ENCODE data around the gene TUBB2A.
"Not testable (repeated sequence)": the region's sequence is repeated elsewhere in the genome, so short reads cannot be mapped to it uniquely, and the experiment has no call there.

Gene TUBB2A

DNA sequence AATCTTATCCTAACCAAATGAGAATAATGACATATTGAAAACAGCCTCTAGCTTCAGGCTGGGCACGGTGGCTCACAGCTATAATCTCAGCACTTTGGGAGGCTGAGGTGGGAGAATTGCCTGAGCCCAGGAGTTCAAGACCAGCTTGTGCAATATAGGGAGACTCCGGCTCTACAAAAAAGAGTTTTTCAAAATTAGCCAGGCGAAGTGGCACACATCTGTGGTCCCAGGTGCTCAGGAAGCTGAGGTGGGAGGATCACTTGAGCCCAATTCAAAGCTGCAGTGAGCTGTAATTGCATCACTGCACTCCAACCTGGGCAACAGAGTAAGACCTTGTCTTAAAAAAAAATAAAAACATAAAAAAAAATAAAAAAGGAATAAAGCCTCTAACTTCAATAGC is 4.7 kb downstream of the TUBB2A start:
- no peak for DNase-seq

DNA sequence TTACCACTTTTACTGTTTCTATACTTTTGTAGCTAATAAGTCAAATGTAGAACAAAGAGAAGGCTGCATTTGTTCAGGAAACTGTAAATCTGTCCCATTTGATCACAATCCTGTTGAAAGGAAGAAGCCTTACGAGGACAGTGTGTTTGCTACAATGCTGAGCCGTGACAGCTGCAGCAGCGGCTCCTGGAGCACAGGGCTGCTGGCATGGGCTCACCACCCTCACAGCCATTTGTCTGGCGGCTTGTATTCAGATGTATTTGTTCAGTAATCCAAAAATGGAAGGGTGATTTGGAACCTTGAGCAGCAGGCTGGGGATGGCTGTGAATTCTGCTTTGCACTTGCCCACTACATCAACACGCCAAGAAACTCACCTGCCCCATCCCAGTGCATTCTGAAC is 5.7 kb downstream of the TUBB2A start:
- DNase-seq: no peak

DNA sequence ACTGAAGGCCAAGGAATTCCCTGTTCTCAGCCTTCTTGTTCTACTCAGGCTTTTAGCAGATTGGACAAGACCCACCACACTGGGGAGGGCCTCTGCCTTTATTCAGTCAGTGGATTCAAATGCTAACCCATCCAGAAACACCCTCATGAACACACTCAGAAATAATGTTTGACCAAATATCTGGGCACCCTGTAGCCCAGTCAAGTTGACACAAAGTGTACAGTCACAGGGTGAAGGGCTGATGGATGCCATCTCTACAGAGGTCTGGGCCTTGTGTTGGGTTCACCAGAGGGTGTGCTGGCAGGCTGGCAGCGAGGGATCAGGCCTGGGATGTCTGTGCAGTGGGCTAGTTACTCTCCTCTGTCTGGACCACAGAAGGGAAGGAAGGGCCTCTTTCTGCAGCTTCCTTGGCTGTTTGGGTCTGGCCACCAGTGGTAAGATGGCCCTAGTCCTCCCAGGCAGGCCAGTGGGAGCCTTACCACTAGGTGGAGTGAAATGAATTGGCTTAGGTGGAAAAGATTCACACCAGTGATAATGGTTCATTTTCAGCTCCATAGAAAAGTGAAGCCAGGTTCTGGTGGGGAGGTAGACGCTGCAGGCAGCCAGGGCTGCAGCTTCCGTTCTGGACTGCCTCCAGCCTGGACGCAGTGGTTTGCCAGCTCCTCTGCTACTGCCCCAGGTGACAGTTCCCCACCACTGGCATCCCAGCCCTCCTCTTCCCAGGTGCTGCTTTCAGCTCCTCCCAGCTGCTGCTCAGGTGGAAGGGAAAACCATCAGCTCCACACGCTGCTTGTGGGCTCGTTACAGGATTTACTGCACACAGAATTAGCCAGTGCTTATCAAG is 9.2 kb downstream of the TUBB2A start:
- no peak for DNase-seq

DNA sequence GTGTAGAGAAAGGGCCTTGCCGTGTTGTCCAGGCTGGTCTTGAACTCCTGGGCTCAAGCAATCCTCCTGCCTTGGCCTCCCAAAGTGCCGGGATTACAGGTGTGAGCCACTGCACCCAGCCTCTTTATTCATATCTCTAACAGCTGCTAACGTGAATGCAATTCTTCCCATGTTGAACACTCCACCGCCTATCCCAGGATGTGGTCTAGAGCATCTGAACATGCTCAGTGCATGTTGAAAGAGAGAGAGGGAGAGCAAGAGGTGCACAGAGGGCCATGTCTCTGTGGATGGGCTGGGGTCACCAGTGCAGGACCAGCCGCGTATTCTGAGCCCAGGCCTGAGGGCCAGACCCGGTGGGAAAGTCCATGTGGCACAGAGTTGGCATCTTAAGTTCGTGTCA is 12.8 kb downstream of the TUBB2A start:
- no peak for DNase-seq

DNA sequence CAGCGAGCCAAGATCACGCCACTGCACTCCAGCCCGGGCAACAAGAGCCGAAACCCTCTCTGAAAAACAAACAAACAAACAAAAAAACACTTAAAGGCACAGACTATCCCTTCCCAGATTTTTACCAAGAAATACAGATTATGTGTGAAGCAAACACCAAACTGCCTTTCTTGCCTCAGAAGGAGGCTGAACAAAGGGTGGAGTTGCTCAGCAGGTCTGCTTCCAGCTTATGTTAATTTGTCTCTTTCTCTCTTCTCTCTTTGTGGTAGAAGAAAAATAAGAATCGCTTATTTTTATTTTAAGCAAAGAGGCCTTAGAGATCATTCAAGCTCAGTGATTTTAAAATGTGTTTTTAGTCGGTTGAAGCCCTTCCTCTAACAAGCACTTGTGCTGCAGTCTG is 14.2 kb downstream of the TUBB2A start:
- DNase-seq: no peak

DNA sequence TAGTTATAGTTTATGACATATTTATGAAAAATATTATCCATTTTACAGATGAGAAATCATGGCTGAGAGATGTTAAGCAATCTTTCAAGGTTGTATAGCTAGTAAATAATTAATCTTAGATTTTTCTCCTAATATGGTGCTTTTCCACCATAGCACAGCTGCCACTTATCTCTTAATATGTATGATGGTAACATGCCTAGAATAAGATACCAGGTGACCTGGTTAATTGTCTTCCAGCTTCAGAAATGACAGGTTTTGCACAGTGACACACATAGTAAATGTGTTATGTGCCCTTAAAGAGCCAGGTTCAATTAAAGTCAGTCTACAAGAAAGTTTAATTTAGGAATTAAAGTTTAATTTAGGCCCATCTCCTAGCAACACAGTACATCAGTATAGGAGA is 14.8 kb downstream of the TUBB2A start:
- no peak for DNase-seq

DNA sequence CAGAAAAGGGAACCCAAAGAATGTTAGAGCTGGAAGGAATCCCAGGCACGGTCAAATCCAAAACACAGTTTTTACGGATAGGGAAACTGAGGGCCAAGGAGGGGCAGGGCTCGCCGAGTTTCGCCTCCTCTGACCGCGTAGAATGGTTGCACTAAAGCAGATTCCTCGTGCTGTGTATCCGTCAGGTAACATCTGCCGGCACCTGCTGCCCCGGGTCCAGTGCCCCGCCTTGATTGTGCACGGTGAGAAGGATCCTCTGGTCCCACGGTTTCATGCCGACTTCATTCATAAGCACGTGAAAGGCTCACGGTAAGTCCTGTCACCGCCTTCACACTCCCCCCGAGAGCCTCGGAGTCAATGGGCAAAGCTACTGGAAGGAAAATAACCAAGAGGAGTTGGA is 17.1 kb downstream of the TUBB2A start:
- DNase-seq: no peak

DNA sequence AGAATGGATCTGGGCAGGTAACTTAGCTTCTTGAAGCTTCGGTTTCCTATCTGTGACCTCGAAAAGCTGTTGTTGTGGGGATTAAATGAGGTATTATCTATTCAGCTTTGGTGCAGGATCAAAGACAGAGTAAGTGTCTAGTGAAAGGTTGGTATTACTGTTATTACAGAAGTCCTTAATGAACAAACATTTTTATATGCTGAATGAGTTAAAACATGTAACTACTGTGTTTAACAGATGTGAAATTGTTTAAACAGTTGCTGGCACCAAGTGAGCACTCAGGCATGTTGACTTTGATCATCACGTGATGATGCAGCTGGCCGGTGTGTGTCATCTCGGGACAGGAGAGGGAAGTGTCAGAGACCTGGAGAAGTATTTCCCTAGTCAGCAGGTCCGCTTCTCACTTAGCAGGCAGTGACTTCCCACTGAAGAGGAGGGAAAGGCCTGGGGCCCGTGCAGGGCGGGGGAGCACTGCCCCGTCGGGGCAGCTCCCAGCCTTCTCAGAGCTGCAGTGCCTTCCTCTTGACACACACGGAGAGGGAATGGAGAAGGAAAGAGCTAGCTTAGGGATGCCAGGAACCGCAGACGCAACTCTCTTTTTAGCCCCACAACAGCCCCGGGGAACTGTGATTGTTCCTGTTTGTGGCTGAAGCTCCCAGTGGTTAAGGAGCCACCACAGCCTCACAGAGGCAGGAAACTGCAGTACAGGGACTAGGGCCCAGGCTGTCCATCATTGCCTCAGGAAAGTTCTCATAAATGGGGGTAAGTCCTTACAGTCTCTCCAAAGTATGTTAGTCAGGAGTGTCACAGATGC is 18.0 kb downstream of the TUBB2A start:
- DNase-seq: peak in 1 of 2 donors; percentile 47

DNA sequence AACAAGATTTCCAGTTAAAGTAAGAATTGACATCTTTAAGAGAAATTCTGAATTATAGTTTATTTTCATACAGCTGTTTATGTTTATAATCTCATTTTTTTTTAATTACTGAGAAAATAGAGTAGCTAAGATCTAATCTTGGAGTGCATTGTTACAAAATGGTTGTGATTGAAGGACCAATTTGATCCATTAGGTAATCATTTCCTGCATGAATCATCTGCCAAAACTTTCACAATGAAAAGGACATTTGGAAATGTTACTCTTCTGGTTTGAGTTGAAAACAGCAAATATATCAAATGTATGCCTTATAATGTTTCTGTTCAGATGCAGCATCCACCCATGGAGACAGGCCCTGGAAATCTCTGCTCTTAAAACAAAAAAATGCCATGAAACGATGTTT is 19.0 kb downstream of the TUBB2A start:
- no peak for DNase-seq

DNA sequence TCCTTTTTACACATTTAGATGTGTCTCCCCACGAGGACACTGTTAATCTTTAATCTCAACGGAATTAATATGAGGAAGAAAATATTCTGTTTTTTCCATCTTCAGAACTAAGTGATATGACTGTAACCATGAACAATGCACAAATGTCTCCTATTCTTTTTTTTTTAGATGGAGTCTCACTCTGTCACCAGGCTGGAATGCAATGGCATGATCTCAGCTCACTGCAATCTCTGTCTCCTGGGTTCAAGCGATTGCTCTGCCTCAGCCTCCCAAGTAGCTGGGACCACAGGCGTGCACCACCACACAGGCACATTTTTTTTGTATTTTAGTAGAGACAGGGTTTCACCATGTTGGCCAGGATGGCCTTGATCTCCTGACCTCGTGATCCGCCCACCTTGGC is 19.5 kb downstream of the TUBB2A start:
- not testable (repeated sequence) for DNase-seq

DNA sequence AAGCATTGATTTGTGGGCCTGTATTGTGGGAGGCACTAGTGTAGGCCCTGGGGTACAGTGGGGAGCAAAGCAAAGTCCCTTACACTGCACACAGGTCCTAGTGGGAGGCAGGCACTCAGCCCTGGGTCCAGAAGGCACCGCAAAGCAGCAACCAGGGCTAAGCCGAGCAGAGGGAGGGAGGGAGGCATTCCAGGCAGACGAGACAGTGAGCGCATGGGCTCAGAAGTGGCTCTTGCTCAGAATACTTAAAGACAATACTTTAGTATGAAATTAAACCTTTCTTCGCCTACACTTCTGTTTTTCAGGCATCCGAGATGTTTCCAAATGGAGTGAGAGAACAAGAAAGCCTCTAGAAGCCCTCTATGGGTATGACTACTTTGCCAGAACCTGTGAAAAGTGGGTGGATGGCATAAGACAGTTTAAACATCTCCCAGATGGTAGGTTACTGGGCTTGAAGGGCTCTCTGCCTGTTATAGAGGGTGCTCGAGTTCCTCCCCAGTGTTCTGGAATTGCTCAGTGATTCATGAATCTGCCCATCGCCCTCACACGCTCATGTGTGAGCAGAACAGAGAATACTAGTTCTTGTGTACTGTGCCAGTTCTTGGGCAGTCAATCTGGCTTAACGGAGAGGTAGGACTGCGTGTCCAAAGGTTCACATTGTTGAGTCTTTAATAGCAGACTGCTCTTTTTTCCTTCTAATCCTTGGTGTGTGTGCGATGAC is 20.1 kb downstream of the TUBB2A start:
- DNase-seq: no peak

DNA sequence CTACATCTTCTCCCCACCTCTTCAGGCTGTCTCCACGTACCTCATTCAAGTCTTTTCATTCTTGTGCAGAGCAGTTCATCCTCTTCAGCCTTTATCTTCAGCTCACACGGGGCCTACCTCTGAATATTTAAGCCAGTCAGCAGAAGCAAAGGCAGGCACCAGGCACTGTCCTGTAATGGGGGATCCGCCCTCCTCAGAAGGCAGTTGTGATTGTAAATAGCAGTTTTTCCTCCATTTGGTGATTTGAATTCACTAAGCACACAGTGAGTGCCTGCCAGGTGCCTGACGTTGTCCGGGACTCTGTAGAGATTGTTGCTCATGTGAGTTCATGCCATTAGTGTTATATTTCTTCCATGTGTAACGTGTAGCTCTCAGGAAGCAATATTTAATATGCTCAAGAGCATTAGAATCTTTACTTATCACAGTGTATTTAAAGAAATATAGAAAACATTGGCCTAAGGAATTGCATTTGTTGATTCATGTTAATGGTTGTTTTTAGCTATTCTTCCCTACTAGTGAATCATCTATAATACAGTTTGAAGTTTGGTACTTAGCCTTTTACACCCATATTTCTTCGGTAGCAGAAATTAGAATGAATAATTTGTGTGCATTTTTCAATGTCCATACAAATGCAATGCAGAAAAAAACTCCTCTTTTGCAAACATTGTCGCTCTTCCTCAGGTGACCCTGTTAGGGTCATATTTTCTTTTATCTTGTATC is 20.9 kb downstream of the TUBB2A start:
- no peak for DNase-seq

DNA sequence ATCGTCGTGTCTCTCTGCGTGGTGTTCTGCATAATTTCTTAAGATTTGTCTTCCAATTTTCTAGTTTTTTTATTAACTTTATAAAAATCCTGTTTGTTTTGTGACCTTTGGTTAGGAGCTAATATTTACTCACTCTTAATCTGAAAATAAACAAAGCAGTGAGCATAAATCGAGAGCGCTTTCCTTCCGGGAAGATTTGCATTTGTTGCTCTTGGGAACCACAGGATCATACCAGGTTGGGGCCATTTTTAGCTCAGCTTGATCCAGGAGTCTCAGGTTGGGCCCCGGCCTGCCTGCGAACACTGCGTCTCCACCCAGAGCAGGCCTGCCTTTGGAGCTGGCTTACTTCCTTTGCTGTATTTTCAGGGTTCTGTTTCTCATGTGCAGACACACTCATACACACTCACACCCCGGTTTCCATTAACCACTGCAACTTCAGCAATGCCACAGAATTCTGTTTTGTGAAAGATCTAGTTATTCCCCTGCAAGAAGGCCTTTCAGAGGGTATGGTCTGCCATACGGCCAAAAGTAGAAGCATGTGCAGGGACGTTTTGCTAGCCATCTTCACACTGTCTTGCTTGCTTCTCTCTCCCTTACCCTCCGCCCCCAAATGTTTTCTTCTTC is 21.6 kb downstream of the TUBB2A start:
- no peak for DNase-seq

DNA sequence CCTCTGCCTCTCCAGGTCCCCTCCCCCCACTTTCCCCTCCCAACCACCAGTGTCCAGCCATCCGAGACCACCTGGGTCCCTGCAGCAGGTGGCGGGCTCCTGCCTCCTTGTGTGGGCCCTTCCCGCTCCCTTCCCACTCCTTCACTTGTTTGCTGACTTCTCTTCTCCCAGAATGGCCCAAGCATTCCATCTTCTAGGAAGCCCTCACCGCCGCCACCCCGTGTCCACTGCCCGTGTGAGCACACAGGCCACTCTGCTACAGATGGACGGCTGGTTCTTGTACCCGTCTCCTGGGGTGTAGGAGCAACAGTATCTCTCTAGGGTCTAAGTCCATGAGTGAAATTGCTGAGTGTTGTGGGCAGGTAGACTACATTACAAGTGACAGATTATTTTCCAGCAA is 23.8 kb downstream of the TUBB2A start:
- no peak for DNase-seq

DNA sequence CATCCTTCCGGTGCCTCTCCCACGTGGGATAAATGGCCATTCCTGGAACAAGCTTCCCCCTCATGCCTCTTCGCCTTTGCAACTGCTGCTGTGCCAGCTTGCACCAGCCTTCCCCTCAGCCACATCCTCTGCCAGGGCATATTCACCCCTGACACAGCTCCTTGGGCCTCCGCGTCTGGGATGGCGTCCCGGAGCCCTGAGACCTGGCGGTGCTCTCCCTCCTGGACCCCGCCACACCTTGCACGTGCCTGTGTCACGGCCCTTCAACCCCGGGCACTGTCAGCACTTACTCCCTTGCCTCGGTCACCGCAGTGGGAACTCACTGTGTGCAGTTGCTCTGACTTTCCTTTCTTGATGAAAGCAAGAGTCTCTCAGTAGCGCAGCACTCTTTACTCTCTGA is 25.6 kb downstream of the TUBB2A start:
- DNase-seq: no peak

DNA sequence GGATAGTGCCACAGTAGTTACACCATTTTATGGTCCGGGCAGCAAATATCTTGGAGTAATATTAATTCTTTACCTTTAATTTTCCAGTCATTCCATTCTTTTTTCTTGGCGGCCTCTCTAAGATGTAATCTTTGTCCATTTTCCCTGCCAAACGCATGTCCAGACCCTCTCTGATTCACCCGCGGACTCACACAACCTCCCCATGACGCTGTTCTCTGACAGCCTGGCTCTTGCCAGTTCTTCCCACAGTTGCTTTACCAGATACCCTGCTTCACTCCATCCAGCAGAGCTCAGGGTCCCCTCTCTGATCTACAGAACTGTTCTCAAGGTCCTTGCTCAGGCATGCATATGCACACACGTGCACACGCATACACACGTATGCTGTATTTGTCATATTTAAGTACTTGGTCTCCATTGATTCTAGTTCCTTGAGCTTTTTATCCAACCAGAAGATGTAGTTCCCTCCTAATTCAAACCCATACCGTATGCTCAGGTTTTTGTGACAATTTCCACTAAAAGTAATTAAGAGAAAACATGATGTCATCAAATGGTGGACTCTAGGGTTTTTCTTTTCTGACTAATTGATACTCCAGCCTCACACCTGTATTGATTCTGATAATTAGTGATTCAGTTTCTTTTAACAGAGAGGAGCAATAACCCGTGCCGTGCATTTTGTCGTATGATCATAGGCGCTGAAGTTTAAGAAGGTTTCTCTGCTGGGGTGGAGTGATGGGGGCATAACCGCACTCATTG is 28.8 kb downstream of the TUBB2A start:
- DNase-seq: no peak

DNA sequence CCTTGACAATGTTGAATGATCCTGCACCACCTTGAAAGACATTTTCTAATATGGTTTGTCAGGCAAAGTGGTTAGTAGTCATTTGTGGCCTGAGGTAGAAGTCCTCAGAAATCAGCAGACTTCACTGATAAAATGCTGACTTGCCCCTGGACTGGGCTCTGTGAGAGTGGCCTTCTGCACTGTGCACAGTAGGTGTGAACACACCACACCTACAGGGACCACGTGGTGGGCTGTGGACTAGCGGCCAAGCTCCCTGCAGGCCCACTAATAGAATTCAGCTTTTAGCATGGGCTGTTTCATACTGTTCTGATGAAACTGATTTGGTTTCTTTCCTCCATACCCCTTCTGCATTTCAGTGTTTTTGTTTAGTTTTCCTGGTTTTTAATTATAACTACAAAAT is 31.5 kb downstream of the TUBB2A start:
- DNase-seq: no peak

DNA sequence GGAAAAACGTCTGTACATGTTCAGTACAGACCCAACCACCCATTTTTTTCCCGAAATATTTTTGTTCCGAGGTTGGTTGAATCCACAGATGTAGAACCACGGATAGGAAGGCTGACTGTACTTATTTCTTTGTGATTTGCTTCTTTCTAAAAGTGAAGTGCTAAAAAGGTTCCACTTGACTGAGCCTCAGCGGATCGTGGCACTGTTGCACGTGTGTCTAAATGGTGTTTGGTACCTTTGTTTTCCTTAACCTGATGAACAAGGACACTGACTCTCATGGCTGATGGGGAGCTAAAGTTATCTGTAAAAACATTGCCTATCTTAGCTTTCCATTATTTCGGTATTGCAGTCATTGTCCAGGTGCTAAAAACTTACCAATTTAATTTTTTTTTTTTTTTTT is 32.7 kb downstream of the TUBB2A start:
- no peak for DNase-seq

DNA sequence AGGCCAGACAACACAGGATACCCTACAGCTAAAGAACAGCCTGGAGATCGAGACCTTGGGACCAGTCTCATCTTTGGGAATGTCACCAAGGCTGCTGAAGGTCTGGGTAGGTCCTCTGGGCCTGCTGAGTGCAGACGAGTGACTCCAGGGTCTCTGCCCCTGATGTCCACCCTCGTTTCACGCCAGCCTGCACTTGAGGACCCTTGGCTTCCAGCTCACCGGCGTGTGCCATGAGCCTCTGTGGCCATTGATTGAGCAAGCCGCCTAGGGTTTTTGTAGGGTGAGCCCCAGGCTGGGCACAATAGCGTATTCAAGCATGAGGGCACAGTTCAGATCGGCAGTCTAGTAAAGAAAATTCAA is 34.5 kb downstream of the TUBB2A start:
- no peak for DNase-seq

DNA sequence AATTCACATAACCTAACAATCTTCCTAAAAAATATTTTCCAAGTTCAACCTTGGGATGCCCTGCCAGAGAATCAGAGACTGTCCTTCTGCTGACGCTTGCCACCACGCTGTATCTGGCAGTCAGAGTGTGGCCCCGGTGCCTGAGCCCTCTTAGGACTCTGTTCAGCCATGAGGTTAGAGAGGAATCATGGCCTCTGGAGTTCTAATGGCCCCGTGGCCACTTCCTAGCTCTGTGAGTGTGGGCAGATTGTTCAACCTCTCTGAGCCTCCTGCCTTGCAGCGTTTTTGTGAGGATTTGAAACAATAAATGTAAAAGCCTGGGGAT is 36.6 kb downstream of the TUBB2A start:
- DNase-seq: no peak

DNA sequence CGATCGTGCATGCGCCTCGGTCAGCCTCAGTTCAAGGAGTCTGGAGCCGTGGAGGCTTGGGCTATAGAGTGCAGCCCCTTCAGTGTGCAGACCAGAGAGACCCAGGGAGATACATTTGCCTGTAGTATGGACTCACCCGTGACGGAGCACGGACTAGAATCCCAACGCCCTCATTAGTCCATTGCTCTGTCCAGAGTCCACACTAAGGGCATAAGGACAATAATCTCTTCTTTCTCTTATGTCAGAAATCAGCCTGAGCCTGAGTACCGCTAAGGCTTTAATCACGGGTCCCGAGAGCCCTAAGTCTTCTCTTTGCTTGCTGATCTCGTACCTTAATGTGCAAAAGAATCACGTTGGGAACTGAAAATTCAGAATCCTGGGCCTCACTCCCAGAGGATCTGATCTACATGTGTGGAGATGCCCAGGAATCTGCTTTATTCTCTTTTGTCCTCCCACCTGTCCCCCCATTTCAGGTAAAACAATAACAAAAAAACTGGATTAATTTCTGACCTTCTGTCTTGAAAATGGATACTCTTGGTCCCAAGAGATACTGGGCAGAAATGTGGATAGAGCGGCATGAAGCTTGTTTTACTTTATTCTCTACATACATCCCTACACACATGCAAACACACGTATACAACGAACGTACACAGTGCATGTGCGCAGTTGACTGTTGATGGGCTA is 38.2 kb downstream of the TUBB2A start:
- no peak for DNase-seq
